Embryonic facial prominence (tissue), 1 donor: Measurements from ENCODE around the gene POU2AF1.
"Not testable (repeated sequence)": the region's sequence is repeated elsewhere in the genome, so short reads cannot be mapped to it uniquely, and the experiment has no call there.

Experiments used
- DNase-seq: peaks from one replicate; pipeline ENCODE4 v3.0.0-alpha.2; 2016; ENCODE audit errors: extremely low spot score

POU2AF1 gene

GRCh38 chr11:111409915-111410314, 30.8 kb upstream of the POU2AF1 start:
- no peak for DNase-seq

GRCh38 chr11:111408789-111409727, 30.0 kb upstream of the POU2AF1 start:
- no peak for DNase-seq

GRCh38 chr11:111407652-111408051, 28.6 kb upstream of the POU2AF1 start:
- DNase-seq = no peak

DNA sequence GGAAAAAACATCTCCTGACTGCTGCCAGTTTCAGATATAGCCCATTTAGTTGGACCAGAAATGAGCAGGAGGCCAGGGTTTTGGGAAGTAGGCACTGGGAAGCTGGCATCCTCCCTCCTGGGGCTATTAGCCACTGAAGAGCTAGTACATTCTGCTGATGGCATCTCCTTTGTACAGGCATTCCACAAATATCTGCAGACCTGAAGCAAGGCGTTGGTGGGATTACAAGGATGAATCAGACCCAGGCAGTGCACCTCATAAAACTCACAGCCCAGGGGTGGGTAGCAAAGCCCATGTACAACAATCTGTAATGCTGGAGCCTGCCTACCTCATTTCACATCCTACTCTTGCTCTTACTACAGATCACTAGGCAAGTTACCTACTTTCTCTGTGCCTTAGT, 27.5 kb upstream of the POU2AF1 start:
- no peak for DNase-seq

- no peak for DNase-seq
Observed at GRCh38 chr11:111406091-111406490, 27.0 kb upstream of the POU2AF1 start.

DNA sequence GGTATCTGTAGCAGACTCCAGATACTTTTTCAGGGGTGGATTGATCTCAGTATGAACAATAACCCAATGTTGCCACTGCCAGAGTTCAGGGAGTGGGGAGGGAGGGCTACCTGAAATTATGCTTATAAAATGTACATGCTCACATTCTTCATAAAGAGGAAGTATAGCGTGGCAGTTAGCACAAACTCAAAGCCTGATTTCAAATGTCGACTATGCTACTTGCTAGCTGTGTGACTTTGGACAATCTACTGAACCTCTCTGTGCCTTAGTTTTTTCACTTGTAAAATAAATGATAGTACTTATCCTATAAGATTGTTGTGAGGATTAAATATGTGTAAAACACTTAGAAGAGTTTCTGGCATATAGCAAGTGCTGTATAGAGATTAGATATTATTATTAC, 26.5 kb upstream of the POU2AF1 start:
- DNase-seq = no peak

- DNase-seq = no peak
Observed at GRCh38 chr11:111403051-111403726, 24.1 kb upstream of the POU2AF1 start.

- DNase-seq = no peak
Observed at GRCh38 chr11:111402411-111402810, 23.3 kb upstream of the POU2AF1 start.

GRCh38 chr11:111401957-111402356, 22.9 kb upstream of the POU2AF1 start:
- DNase-seq = not testable (repeated sequence)

GRCh38 chr11:111400595-111400994, 21.5 kb upstream of the POU2AF1 start:
- no peak for DNase-seq

- DNase-seq = no peak
Observed at GRCh38 chr11:111399187-111400031, 20.3 kb upstream of the POU2AF1 start.

DNA sequence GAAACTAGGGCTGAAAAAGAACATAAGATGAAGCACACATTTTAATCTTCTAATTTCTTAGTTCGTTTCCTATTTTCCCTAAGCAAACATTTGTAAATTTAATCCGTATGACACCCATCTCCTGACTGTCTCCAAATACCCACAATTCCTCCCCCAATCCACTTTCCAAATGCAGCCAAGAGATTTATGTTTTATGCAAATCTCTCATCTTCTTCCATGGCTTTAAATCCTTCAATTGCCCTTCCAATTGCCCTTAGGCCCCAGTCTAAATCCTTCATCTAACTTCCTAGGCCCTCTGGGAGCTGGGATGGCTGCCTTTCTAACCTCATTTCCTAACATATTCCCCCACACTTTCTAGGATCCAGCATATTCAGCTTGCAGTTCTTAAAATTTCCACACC, 18.0 kb upstream of the POU2AF1 start:
- no peak for DNase-seq

DNA sequence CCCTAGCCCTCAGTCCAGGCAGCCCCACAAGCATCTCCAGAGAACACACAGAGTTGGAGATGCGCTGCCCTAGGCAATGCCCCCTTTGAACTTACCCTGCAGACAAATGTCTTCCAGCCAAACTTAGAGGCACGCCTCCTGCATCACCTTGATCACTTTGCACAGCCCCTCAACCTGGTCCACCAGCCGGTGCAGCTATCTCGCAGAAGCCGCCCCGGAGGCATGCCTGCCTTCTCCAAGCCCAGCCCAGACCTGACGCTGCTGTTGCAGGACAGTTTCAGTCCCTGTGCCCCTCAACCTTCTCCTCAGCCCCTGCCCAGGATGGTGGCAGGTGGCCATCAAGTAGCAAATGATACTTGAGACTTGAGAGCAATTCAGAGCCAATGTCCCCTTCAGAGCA, 16.7 kb upstream of the POU2AF1 start:
- no peak for DNase-seq

GRCh38 chr11:111395081-111395480, 16.0 kb upstream of the POU2AF1 start:
- DNase-seq = no peak

- DNase-seq = not testable (repeated sequence)
Observed at GRCh38 chr11:111394147-111394546, 15.1 kb upstream of the POU2AF1 start.

GRCh38 chr11:111393585-111393984, 14.5 kb upstream of the POU2AF1 start:
- no peak for DNase-seq

- DNase-seq = no peak
Observed at GRCh38 chr11:111393096-111393495, 14.0 kb upstream of the POU2AF1 start.

- no peak for DNase-seq
Observed at GRCh38 chr11:111392552-111392951, 13.5 kb upstream of the POU2AF1 start.

GRCh38 chr11:111391328-111392124, 12.5 kb upstream of the POU2AF1 start:
- DNase-seq = no peak

DNA sequence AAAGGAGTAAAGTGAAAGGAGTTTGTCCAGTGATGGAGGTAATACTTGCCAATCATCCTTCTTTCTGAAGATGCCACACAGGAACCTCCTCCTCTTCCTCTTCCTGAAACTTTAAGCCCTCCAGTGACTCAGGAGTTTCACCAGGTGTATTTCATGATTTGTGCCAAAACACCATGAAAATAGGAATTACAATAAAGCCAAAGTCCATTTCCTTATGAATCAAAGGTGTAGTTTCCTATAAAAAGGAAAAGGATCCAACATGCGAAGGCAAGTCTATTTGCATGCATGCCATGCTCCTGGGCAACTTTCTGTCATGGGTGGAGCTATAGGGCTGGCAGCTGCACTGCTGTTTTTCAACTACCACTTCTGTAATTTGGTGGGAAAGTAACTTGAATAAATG, 9.8 kb upstream of the POU2AF1 start:
- no peak for DNase-seq

- no peak for DNase-seq
Observed at GRCh38 chr11:111388420-111388819, 9.3 kb upstream of the POU2AF1 start.
